ENCODE measurements around the gene OCEL1. TPM values are rescaled to one million over a fixed set of nuclear protein-coding genes. Genes with fewer than 3 reads are reported as not detected.
"Not testable (repeated sequence)": the region's sequence is repeated elsewhere in the genome, so short reads cannot be mapped to it uniquely, and the experiment has no call there.

Gene OCEL1
- total RNA-seq = 10 to 100 TPM; 17.6 to 17.9 TPM

GRCh38 chr19:17226002-17226933 is at the start of gene OCEL1:
TSS of gene OCEL1 (plus strand) at chr19:17226226. CDS start at chr19:17226248, 22 bp downstream.
- no peaks in the 10 kb centered on the region for H3K9me3 Mint-ChIP-seq

GRCh38 chr19:17178291-17178690 is 47.7 kb upstream of the OCEL1 start:
- CTCF ChIA-PET = no interaction called here
- no peak for DNase-seq
- Mint-ChIP-seq H3K9me3 (no peaks in the 10 kb centered on the region), H3K36me3 (peaks cover 18% of the 10 kb centered on the region), H3K4me1 (ENCODE audit: low read depth) (peaks cover 7% of the 10 kb centered on the region), H3K27me3 (no peaks in the 10 kb centered on the region), H3K27ac (no peak overlapping the region), H3K4me3 (no peak overlapping the region)
- POLR2A ChIA-PET = no interaction called here
- intact Hi-C loops (cut with micrococcal nuclease) = no loop called here

More at GRCh38 chr19:17226002-17226933, at the start of gene OCEL1:
- ChIA-PET CTCF (interaction anchor here (1.1 to 2.7 kb wide), 5 partner anchors 9 to 160 kb away, joined by 3 to 22 read pairs (median 4); no protein-coding TSS in a partner anchor), POLR2A (interaction anchor here (0.6 to 2.6 kb wide), 8 partner anchors 8 to 150 kb away, joined by 3 to 26 read pairs (median 6); partner anchors contain the start of genes BABAM1, HAUS8, MYO9B and USE1)
- no peaks in the 10 kb centered on the region for H3K27me3 Mint-ChIP-seq
- H3K4me1 Mint-ChIP-seq (ENCODE audit: low read depth) = peaks cover 6% of the 10 kb centered on the region
- peak within 1 kb of the TSS; percentile 97 for H3K27ac Mint-ChIP-seq
- no peaks in the 10 kb centered on the region for H3K36me3 Mint-ChIP-seq
- intact Hi-C loops (cut with micrococcal nuclease) = loop anchor here (1.0 to 5.0 kb wide), 5 partner anchors 8 to 151 kb away; partner anchors contain the start of genes BABAM1, DDA1, HAUS8 and MRPL34
- peak within 1 kb of the TSS; percentile 91 for H3K4me3 Mint-ChIP-seq
- DNase-seq = peak; percentile 98

- H3K4me3 Mint-ChIP-seq = no peak overlapping the region
- DNase-seq = no peak
- peaks cover 18% of the 10 kb centered on the region for H3K36me3 Mint-ChIP-seq
- POLR2A ChIA-PET = no interaction called here
- no peak overlapping the region for H3K27ac Mint-ChIP-seq
- no peaks in the 10 kb centered on the region for H3K27me3 Mint-ChIP-seq
- H3K4me1 Mint-ChIP-seq (ENCODE audit: low read depth) = peaks cover 19% of the 10 kb centered on the region
- CTCF ChIA-PET = no interaction called here
- no peaks in the 10 kb centered on the region for H3K9me3 Mint-ChIP-seq
- intact Hi-C loops (cut with micrococcal nuclease) = loop anchor here (5.0 kb wide), 1 partner anchor 54 kb away; no protein-coding TSS in a partner anchor
Observed at GRCh38 chr19:17180997-17181702, 44.9 kb upstream of the OCEL1 start.

- H3K36me3 Mint-ChIP-seq = peaks cover 23% of the 10 kb centered on the region
- no peaks in the 10 kb centered on the region for H3K27me3 Mint-ChIP-seq
- peaks cover 19% of the 10 kb centered on the region for H3K4me1 Mint-ChIP-seq (ENCODE audit: low read depth)
- H3K27ac Mint-ChIP-seq = peak overlapping the region; percentile 89
- intact Hi-C loops (cut with micrococcal nuclease) = loop anchor here (5.0 kb wide), 1 partner anchor 56 kb away; no protein-coding TSS in a partner anchor
- no peaks in the 10 kb centered on the region for H3K9me3 Mint-ChIP-seq
- ChIA-PET CTCF (interaction anchor here (1.2 to 2.0 kb wide), 3 partner anchors 14 to 100 kb away, joined by 4 to 9 read pairs (median 6); no protein-coding TSS in a partner anchor), POLR2A (interaction anchor here (1.0 to 1.5 kb wide), 2 partner anchors 43 to 712 kb away, joined by 3 to 6 read pairs; partner anchors contain the start of gene OCEL1)
- peak overlapping the region; percentile 70 for H3K4me3 Mint-ChIP-seq
- peak; percentile 51 for DNase-seq
Observed at GRCh38 chr19:17183271-17183761, 42.7 kb upstream of the OCEL1 start.

- H3K36me3 Mint-ChIP-seq = peaks cover 23% of the 10 kb centered on the region
- no peaks in the 10 kb centered on the region for H3K27me3 Mint-ChIP-seq
- H3K27ac Mint-ChIP-seq = peak overlapping the region; percentile 89
- H3K4me3 Mint-ChIP-seq = peak overlapping the region; percentile 70
- ChIA-PET POLR2A (interaction anchor here (1.0 to 1.5 kb wide), 4 partner anchors 43 to 713 kb away, joined by 3 to 6 read pairs (median 5); partner anchors contain the start of gene OCEL1), CTCF (interaction anchor here (0.6 to 2.0 kb wide), 9 partner anchors 11 to 206 kb away, joined by 3 to 9 read pairs (median 4); partner anchors contain the start of genes HAUS8 and MYO9B)
- no peaks in the 10 kb centered on the region for H3K9me3 Mint-ChIP-seq
- DNase-seq = peak; percentile 32
- intact Hi-C loops (cut with micrococcal nuclease) = loop anchor here (1.0 to 5.0 kb wide), 3 partner anchors 31 to 104 kb away; partner anchors contain the start of gene USE1
- H3K4me1 Mint-ChIP-seq (ENCODE audit: low read depth) = peaks cover 19% of the 10 kb centered on the region
Observed at GRCh38 chr19:17183858-17184321, 42.1 kb upstream of the OCEL1 start.

GRCh38 chr19:17184371-17184841 is 41.6 kb upstream of the OCEL1 start:
- Mint-ChIP-seq H3K9me3 (no peaks in the 10 kb centered on the region), H3K27ac (peak overlapping the region; percentile 89), H3K36me3 (peaks cover 26% of the 10 kb centered on the region), H3K4me3 (peak overlapping the region; percentile 70), H3K27me3 (no peaks in the 10 kb centered on the region), H3K4me1 (ENCODE audit: low read depth) (peaks cover 19% of the 10 kb centered on the region)
- intact Hi-C loops (cut with micrococcal nuclease) = loop anchor here (1.0 to 5.0 kb wide), 3 partner anchors 31 to 104 kb away; partner anchors contain the start of gene USE1
- peak; percentile 68 for DNase-seq
- ChIA-PET CTCF (interaction anchor here (0.6 to 2.0 kb wide), 9 partner anchors 11 to 205 kb away, joined by 3 to 9 read pairs (median 4); partner anchors contain the start of genes HAUS8 and MYO9B), POLR2A (interaction anchor here (1.0 to 1.5 kb wide), 4 partner anchors 42 to 713 kb away, joined by 3 to 6 read pairs (median 5); partner anchors contain the start of gene OCEL1)

GRCh38 chr19:17185590-17185989 is 40.4 kb upstream of the OCEL1 start:
- intact Hi-C loops (cut with micrococcal nuclease) = no loop called here
- peaks cover 19% of the 10 kb centered on the region for H3K4me1 Mint-ChIP-seq (ENCODE audit: low read depth)
- H3K36me3 Mint-ChIP-seq = peaks cover 27% of the 10 kb centered on the region
- ChIA-PET CTCF (interaction anchor here (1.8 kb wide), 1 partner anchor 119 kb away, joined by 4 read pairs; no protein-coding TSS in a partner anchor), POLR2A (no interaction called here)
- no peaks in the 10 kb centered on the region for H3K9me3 Mint-ChIP-seq
- H3K27me3 Mint-ChIP-seq = no peaks in the 10 kb centered on the region
- no peak overlapping the region for H3K27ac Mint-ChIP-seq
- no peak overlapping the region for H3K4me3 Mint-ChIP-seq
- DNase-seq = no peak

- POLR2A ChIA-PET = not testable (repeated sequence)
Observed at GRCh38 chr19:17191736-17192135, 34.3 kb upstream of the OCEL1 start.

GRCh38 chr19:17192751-17193150 is 33.3 kb upstream of the OCEL1 start:
- ChIA-PET POLR2A (no interaction called here), CTCF (no interaction called here)
- Mint-ChIP-seq H3K9me3 (no peaks in the 10 kb centered on the region), H3K27me3 (no peaks in the 10 kb centered on the region), H3K4me3 (no peak overlapping the region), H3K4me1 (ENCODE audit: low read depth) (no peaks in the 10 kb centered on the region), H3K36me3 (peaks cover 24% of the 10 kb centered on the region), H3K27ac (no peak overlapping the region)
- intact Hi-C loops (cut with micrococcal nuclease) = no loop called here
- DNase-seq = no peak

More at GRCh38 chr19:17191736-17192135, 34.3 kb upstream of the OCEL1 start:
- CTCF ChIA-PET; intact Hi-C loops (cut with micrococcal nuclease); H3K9me3 Mint-ChIP-seq; H3K4me1 Mint-ChIP-seq (ENCODE audit: low read depth); H3K27me3 Mint-ChIP-seq; H3K27ac Mint-ChIP-seq; H3K4me3 Mint-ChIP-seq; DNase-seq: not testable (repeated sequence)
- H3K36me3 Mint-ChIP-seq = peaks cover 30% of the 10 kb centered on the region

GRCh38 chr19:17194608-17195007 is 31.4 kb upstream of the OCEL1 start:
- Mint-ChIP-seq H3K4me1 (ENCODE audit: low read depth) (no peaks in the 10 kb centered on the region), H3K36me3 (peaks cover 29% of the 10 kb centered on the region), H3K9me3 (no peaks in the 10 kb centered on the region), H3K27ac (no peak overlapping the region), H3K27me3 (no peaks in the 10 kb centered on the region), H3K4me3 (no peak overlapping the region)
- intact Hi-C loops (cut with micrococcal nuclease) = no loop called here
- ChIA-PET POLR2A (no interaction called here), CTCF (no interaction called here)
- DNase-seq = no peak

- Mint-ChIP-seq H3K4me1 (ENCODE audit: low read depth) (no peaks in the 10 kb centered on the region), H3K9me3 (no peaks in the 10 kb centered on the region), H3K27ac (no peak overlapping the region), H3K36me3 (peaks cover 30% of the 10 kb centered on the region), H3K27me3 (no peaks in the 10 kb centered on the region), H3K4me3 (no peak overlapping the region)
- no peak for DNase-seq
- ChIA-PET CTCF (no interaction called here), POLR2A (no interaction called here)
- intact Hi-C loops (cut with micrococcal nuclease) = no loop called here
Observed at GRCh38 chr19:17195106-17195505, 30.9 kb upstream of the OCEL1 start.
